Dermis lymphatic vessel endothelial cell (primary cell): ENCODE results near the gene ERG28. TPM values are rescaled to one million over a fixed set of nuclear protein-coding genes. Genes with fewer than 3 reads are reported as not detected.

Experiments used
- total RNA-seq: library from RNA; depleted of rRNA; stranded (reverse); fragments of >200 nt; gene quantifications from 2 replicates; pipeline ENCODE4 v1.2.1, GENCODE V29; 2014

The ERG28 gene, protein sequence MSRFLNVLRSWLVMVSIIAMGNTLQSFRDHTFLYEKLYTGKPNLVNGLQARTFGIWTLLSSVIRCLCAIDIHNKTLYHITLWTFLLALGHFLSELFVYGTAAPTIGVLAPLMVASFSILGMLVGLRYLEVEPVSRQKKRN
- total RNA-seq: 3.4 and 3.6 TPM in 2 replicates

DNA sequence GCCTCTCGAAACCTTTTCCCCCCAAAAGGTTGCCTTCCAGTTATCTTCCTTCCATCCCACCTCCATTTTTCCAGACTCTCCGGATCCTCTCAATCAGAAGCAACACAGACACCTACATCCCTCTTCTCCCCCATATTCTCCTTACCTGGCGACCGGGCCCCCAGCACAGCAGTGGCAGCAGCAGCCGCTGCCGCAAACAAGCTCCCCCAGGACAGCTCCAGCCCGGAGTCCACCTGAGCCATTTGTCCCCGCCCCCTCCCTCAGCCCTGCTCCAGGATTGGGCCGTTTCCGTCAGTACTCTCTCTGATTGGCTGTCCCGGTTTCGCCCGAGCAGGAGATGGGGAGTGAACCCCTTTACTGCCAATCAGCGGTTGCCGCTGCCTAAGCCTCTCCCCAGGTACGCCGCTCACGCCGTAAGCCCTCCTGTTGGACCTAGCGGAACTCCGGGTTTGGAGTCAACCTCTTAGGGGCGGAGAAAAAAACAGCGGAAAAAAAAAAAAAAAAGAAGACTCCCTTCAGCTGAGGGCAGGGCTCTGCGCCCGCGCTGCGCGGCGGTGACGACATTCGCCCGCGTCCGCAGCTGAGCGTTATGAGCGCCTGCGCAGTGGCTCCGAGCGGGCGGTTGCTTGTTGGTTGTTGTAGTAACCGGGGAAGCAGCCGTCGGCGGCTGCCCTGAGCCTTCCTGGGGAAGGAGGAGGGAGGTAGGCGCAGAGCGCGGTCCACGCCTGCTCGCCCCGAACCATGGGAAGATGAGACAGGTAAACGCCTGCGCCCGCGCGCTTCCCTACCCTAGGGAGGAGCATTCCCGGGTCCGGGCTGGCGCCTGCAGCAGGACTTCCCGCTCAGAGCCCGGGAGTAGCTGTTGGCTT is at the start of gene ERG28, which contains the start of gene TTLL5:
Gene ERG28 (minus strand): TSS at position 247 of the 869 bp plus-strand sequence. CDS start 3,374 bp downstream, outside the sequence.
Gene TTLL5 (plus strand): TSS at position 617 of the 869 bp plus-strand sequence. CDS start 1,904 bp downstream, outside the sequence.

Other genes with a start within 250 kb of the ERG28 start
- 5.5 and 10.6 TPM in 2 replicates for gene JDP2, start 232.9 kb downstream of the ERG28 start, total RNA-seq
- 2.6 and 3.4 TPM in 2 replicates for gene BATF, start 138.4 kb downstream of the ERG28 start, total RNA-seq
- 1.2 and 1.5 TPM in 2 replicates for gene FLVCR2, start 82.3 kb downstream of the ERG28 start, total RNA-seq
- gene TTLL5, start 370 bp upstream of the ERG28 start, total RNA-seq: 12.2 and 24.2 TPM in 2 replicates